Activated CD8-positive, alpha-beta memory T cell treated with anti-CD3 and anti-CD28 coated beads for 48 hours (primary cell): ENCODE data around the gene ENAH.

Experiments
- DNase-seq, 3 experiments: peaks; one replicate each; pipeline ENCODE4 v3.0.0-alpha.2; 2020; ENCODE audit warnings: low read depth in 2 of 3, low spot score in 2 of 3

ENAH gene

DNA sequence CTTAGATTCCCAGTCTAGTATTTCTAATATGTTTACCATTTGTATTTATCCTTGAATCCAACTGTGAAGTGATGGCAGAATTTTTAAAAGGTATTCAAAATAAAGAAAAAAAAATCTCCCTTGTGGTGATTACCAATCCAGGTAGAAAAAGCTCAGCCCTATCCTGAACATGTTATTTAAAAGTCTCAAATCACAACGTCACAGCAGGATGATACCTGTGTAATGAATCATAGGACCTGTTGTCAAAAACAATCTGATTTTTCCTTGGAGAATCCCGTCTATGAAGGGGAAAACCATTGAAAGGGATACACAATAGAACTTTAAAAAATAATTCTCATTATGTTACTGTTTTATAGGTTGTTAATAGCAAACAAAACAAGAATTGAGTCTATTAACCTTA is 148.1 kb downstream of the ENAH start:
- DNase-seq = no peak

DNA sequence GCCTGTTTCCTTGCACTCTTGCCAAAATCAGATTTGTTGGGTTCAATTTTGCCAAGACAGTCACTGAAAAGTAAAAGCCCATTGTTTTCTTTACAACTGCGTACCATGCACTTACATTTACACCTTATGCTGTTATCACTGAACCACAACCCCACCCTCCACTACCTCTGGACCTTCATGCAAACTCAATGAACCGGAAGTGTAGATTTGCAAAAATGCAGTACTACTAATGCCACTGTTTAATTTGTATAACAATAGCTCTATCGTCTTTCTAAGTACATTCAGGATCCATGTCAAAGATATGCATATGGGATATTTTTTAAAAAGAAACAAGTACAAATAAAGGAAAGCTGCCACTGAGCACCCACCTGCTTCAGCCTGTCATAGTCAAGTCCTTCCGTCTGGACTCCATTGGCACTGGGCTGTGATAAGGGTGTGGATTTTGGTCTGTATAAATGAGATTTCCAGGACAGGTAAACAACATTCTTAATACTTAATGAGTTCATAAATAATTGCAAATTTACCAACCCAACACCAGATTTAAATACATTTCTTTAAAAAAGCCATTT is 152.2 kb downstream of the ENAH start:
- no peak for DNase-seq

GRCh38 chr1:225498549-225499136 is 154.3 kb downstream of the ENAH start:
- no peak for DNase-seq

DNA sequence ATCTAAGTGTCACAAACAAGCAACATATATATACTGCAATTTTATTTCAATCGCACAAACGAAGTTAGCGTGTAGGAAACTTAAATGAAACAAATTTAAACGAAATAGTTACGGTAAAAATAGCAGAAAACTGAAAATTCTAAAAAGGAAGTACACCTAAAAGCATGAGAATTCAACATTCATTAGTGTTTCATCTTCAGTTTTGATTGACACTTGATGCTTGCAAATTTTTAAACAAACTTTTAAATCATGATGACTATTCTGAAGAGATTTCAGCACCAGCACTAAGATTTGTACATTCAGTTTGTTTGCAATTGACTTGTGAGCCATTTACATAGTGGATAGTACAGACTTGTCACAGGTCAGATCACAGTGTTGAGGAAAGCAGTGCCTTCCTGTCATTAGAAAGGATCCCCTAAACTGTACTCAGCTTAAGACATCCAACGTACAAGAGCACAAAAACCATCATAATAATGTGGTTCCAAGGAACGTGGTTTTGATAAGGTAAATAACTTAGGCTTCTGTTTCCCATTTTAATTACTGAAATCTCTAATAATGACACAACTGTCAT is 158.0 kb downstream of the ENAH start:
- DNase-seq = no peak

DNA sequence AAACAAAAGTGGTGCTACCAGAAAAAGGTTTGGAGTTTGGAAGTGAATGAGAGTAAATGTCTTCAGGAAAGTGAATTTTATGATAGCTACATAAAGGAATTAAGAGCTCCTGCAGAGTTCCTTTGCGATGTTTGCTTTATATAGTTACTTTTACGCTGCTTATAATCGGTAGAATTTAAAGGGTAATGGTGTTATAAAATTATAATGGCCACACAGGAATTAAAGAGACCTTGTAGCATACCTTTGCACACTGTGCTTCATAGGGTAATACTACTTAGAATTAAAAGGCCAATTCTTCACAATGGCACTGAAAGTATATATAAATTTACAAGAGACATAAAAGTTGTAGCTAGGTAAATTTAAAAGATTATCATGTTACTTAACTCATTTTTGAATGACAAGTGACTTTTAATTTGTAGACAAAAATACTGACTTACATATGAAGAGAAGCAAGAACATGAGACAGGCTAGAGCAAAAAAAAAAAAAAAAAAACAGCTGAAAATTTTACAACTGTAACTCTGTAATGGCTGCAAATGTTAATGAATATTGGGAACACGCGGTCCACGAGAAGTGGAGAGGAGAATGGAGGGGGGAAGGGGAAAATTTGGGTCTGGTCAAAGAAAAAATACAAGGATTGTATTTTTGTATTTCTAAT is 159.2 kb downstream of the ENAH start:
- DNase-seq = no peak

DNA sequence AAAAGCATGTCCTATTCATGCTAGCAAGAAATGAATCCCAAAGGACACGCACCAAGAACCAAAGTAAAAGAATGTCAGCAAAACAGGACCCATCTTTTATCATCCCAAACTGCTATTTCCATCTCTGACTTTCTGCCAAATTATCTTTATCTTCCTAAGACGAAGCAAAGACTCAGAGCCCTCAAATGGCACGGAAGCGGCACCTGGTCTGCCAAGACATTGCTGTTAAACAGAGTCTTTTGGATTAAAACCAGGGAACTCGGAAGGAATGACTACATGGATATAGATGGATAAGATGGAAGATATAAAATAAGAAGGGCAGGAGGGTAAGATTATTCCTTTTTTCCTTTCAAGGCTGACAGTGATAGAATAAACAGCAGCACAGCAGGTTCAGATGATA is 164.2 kb downstream of the ENAH start:
- no peak for DNase-seq

DNA sequence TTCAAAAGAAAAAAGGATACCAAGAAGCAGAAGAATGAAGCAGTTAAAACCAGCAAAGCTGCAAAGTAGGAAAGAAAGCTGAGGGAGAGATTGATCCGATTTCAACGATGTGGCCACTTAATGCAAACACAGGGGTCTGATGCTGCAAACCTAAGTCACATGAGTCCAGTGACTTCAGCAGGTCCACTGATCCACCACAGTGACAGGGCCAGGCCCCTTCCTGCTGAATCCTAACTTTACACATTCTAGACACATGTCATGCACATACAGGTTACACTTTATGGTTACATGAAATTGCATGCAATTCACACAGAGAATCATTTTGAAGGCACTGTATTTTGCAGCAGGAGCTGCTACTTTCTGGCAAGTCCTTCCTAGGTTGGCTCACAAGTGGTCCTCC is 166.1 kb downstream of the ENAH start:
- DNase-seq = no peak

- no peak for DNase-seq
Observed at GRCh38 chr1:225485991-225486530, 166.9 kb downstream of the ENAH start.

DNA sequence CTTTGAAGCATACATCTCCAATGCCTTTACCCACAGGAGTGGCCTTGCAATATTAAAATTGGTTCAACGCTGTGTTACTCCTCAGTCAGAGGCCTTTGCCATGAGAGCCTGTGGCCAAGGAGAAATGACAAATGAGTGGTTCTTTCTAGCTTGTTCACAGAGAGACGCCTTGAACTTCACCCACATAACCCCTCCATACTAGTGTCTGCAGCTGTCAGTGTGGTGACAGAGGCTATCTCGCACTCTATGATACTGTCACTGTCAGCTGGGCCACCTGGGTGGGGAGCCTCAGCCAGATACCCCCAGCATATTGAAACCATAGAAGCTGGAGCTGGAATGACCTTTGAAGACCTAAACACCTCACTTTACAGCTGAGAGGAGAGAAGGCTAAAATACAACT is 167.7 kb downstream of the ENAH start:
- DNase-seq = no peak

DNA sequence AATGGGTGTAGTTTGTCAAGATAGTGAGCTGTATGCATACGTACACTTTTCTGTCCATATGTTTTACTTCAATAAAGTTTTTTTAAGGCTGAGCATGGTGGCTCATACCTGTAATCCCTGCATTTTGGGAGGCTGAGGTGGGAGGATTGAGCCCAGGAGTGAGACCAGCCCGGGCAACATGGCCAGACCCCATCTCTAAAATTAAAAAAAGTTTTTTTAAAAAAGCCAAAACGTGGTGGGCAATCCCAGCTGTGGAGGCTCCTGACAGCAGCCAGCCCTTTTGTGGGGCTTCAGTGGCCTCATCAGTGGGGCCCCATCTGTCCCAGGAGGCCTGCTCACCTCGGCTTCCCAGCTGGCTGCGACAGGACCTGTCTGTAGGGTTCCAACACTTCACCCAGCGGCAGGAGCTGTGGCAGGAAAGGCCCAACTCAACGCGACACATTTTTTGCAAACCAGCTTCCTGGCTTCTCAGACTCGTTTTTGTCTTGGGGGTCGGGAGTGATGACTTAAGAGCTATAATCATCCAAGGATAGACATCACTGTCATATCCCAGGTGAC is 168.2 kb downstream of the ENAH start:
- DNase-seq = no peak

- DNase-seq = no peak
Observed at GRCh38 chr1:225483818-225484656, 168.9 kb downstream of the ENAH start.

DNA sequence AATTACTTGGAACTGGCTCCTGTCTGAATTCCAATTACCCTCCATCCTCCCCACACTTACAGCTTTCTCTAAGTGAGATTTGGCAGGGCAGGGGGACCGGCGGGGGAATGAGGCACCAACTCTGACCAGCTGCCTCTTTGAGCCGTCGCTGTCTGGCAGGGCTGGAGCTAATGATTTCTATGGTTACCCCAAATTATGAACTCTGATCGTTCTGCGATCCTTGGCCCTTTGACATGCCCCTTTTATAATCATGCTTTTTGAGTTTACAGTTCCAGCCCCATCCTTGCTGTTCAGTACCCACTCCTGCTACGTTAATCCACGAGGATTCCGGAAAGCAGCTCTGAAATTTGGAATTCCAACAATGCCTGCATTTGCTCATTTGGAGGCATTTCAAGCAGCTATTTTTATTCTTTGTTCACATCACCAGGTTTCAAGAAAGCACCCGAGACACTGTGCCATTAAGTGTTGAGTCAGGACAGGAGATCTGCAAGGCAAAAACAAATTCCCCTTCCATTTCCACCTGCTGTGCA is 170.4 kb downstream of the ENAH start:
- DNase-seq = no peak

DNA sequence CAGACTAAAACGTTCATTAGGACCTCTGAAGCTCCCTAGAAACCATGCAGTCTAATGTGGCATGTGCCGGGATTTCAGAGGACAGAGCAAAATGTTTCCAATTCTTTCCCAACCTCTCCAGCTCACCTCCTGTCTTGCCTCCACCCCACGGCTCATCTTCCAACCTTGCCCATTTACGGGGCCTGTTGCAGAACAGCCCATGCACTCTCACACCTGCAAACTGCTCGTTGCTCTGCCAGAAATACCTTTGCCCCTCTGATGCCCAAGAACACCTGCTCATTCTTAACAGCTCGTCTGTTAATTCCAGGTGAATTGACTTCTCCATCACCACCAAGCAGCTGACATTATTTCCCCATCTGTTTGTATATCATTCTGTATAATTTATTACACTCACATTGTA is 171.2 kb downstream of the ENAH start:
- DNase-seq = no peak

- DNase-seq = no peak
Observed at GRCh38 chr1:225480825-225481434, 172.0 kb downstream of the ENAH start.

DNA sequence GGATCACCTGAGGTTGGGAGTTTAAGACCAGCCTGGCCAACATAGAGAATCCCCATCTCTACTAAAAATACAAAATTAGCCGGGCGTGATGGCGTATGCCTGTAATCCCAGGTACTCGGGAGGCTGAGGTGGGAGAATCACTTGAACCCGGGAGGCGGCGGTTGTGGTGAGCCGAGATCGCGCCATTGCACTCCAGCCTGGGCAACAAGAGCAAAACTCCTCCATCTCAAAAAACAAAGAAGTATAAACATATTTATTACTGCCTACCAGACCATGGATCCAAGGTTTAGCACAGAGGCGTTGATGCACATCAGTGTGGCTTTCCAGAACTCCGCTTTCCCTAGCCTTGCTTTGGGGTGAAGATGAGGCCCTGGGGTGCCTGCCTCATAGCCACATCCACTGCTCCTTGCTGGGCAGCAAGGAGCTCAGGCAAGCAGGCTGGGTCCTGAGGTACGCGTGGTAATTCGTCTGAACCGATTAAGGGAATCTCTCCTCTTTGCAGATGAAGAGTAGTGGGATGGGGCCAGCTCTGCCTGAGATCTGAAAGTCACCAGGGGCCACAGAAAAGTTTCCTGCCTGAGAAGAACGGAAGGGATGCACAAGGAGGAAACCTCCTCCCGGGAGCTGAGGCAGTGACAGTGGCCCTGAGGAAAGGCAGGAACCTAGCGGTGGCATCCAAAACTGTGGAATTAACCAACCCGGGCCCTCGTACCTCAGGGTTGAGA is 172.8 kb downstream of the ENAH start:
- no peak for DNase-seq

- DNase-seq = no peak
Observed at GRCh38 chr1:225479341-225479740, 173.6 kb downstream of the ENAH start.

GRCh38 chr1:225477296-225477911 is 175.5 kb downstream of the ENAH start:
- DNase-seq = no peak

DNA sequence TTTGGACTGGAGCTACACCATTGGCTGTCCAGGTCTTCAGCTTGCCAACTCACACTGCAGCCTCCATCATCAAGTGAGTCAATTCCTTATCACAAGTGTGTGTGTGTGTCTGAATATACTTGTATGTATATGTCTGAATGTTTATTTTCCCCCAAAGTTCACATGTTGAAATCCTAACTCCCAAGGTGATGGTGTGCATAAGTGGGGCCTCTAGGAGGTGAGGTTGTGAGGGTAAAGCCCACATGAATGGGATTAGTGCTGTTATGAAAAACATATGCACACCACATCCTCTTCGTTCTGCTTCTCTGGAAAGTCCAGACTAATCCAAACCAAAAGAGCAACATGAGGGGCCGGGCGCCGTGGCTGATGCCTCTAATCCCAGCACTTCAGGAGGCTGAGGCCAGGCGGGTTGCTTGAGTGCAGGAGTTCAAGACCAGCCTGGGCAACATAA is 176.4 kb downstream of the ENAH start:
- DNase-seq = no peak

- DNase-seq = no peak
Observed at GRCh38 chr1:225476100-225476511, 176.8 kb downstream of the ENAH start.
